HG03159 (cell line): ENCODE results near the gene SERPINA6.
"Not testable (repeated sequence)": the region's sequence is repeated elsewhere in the genome, so short reads cannot be mapped to it uniquely, and the experiment has no call there.

Experiments
- ATAC-seq: cut with Tn5 transposase; IDR thresholded peaks from one replicate; pipeline ENCODE4 v1.9.1; 2021; ENCODE audit warnings: mild to moderate bottlenecking, moderate library complexity; ENCODE audit not compliant: unreplicated experiment

Gene SERPINA6

GRCh38 chr14:94329857-94330256, 6.7 kb upstream of the SERPINA6 start:
- no peak for ATAC-seq

- ATAC-seq, result no peak
Measured at GRCh38 chr14:94328196-94328595, 5.1 kb upstream of the SERPINA6 start.

GRCh38 chr14:94321421-94322271, 1.5 kb downstream of the SERPINA6 start:
- no peak for ATAC-seq

- ATAC-seq, result no peak
Measured at GRCh38 chr14:94320243-94320642, 2.9 kb downstream of the SERPINA6 start.

- no peak for ATAC-seq
Measured at GRCh38 chr14:94317259-94317658, 5.9 kb downstream of the SERPINA6 start.

- ATAC-seq, result no peak
Measured at GRCh38 chr14:94316692-94317091, 6.4 kb downstream of the SERPINA6 start.

- ATAC-seq, result no peak
Measured at GRCh38 chr14:94314890-94315289, 8.2 kb downstream of the SERPINA6 start.

GRCh38 chr14:94313991-94314655, 9.0 kb downstream of the SERPINA6 start:
- no peak for ATAC-seq

GRCh38 chr14:94312481-94313246, 10.5 kb downstream of the SERPINA6 start:
- no peak for ATAC-seq

GRCh38 chr14:94310248-94310647, 12.9 kb downstream of the SERPINA6 start:
- ATAC-seq, result no peak

GRCh38 chr14:94309721-94310120, 13.4 kb downstream of the SERPINA6 start:
- no peak for ATAC-seq

- ATAC-seq, result no peak
Measured at GRCh38 chr14:94307410-94307992, 15.6 kb downstream of the SERPINA6 start.

- ATAC-seq, result no peak
Measured at GRCh38 chr14:94306047-94306978, 16.8 kb downstream of the SERPINA6 start.

- ATAC-seq, result no peak
Measured at GRCh38 chr14:94305620-94306019, 17.5 kb downstream of the SERPINA6 start.

- no peak for ATAC-seq
Measured at GRCh38 chr14:94304243-94304642, 18.9 kb downstream of the SERPINA6 start.

- ATAC-seq, result no peak
Measured at GRCh38 chr14:94303111-94303510, 20.0 kb downstream of the SERPINA6 start.

- ATAC-seq, result no peak
Measured at GRCh38 chr14:94298130-94298529, 25.0 kb downstream of the SERPINA6 start.

GRCh38 chr14:94296181-94296545, 27.0 kb downstream of the SERPINA6 start:
- not testable (repeated sequence) for ATAC-seq

GRCh38 chr14:94295360-94296180, 27.6 kb downstream of the SERPINA6 start:
- ATAC-seq, result no peak
